ENCODE measurements around the gene UTP4.

UTP4 gene

GRCh38 chr16:69132424-69133252 is at the start of gene UTP4, which contains the start of gene CHTF8:
Gene UTP4 (plus strand): TSS chr16:69132649. CDS start chr16:69133460, 811 bp downstream.
Gene CHTF8 (minus strand): TSS chr16:69132588. CDS start chr16:69121458, 11,130 bp downstream.
- peak; percentile 5 for DNase-seq

GRCh38 chr16:69083306-69083941 is 49.0 kb upstream of the UTP4 start:
- no peak for DNase-seq

DNA sequence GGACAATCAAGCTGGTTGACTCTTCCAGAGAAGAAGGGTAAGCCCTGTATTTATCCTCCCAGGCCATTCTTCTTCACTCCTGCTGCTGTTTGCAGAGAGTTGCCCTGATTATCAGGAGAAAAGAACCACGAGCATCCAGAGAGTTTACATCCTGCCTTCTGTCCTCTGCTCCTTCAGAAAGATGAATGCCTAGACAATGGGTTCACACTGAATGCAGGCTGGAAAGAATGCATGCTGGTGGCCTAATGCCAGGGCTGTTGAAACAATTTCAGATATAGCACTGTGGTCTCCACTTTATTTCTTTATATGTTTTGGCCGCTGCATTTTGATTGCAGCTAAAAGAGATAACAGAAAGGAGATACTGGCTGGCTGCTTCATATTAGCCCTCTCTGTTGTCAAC is 48.2 kb upstream of the UTP4 start:
- no peak for DNase-seq

DNA sequence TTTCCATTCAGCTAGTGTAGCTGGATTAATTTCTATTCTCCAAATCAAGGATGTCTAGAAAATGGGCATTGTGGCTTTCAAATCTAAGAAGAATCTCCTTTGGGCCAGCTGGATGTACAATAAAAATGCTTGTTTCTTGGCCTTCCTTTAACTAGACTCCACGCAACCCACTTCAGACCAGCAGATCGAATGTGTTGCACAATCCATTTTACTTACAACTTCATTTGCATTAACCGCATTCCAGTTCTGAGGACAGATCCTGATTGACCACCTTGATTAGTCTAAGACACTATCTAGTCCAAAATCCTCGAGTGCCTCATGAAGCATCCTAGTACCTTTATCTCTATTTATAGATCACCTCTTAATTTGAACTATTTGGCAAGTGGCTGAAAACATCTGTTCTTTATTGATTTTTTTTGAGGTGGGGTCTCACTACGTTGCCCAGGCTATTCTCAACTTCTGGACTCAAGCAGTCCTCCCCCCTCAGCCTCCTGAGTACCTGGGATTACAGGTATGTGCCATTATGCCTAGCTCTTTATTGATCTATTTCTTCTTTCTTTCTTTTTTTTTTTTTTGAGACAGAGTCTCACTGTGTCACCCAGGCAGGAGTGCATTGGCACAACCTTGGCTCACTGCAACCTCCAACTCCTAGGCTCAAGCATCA is 47.3 kb upstream of the UTP4 start:
- DNase-seq = no peak

GRCh38 chr16:69087161-69087581 is 45.3 kb upstream of the UTP4 start:
- no peak for DNase-seq

GRCh38 chr16:69088684-69089083 is 43.8 kb upstream of the UTP4 start:
- DNase-seq = no peak

DNA sequence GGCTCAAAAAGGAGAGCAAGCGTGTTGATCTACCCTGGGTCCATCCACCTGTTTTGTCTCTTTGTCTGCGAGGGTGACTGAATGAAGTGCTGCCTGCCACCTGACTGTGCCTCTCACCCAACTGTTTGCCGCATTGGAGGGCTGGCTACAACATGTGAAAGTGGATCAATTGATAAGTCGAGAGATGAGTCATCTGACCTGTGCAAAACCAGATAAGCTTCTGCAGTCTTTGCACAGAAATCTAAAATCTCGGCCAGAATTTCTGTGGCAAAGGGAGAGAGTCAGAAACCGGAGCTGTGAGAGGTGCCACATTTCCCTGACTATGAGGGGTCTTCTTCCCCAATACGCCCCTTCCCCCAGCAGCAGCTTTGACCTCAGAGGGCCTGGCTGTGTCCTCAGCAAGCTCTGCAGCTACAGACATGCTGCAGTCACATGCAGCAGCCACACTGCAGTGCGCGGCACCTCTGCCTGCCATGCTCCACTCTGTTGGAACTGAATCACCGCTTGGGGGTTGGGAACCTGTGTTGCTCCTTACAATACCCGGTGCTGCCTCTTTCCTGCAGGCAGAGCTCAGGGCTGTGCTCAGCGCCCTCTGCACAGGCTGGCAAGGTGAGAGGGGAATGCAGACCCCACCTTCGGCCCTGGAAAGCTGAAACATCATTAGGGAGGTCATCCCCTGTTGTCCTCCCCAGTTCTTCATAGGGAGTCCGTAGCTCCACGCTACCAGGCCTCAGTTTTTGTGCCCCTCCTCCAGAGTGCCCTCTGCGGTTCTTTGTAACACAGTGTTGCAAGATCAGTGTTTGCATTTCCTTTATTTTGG is 43.1 kb upstream of the UTP4 start:
- DNase-seq = no peak

DNA sequence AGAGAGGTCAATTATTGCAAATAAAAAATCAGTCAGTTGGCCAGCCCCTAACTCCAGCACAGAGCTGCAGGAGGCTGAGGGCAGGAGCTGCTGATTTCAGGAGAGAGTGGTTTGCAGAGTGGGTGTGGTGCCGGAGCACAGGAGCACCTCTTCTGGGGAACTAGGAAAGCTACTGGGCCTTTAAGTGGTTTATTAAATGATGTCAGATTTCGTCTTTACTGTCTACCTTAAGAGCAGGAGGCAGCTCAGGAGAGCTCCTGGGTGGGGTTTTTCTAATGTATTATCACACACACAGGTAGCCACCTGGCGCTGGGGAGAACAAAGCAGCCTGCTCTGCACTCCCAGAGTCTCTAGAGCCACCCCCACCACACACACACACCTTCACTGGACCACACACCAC is 38.5 kb upstream of the UTP4 start:
- DNase-seq = no peak

- DNase-seq = no peak
Observed at GRCh38 chr16:69094501-69094900, 37.9 kb upstream of the UTP4 start.

GRCh38 chr16:69095193-69095592 is 37.3 kb upstream of the UTP4 start:
- DNase-seq = no peak

GRCh38 chr16:69100071-69100691 is 32.3 kb upstream of the UTP4 start:
- DNase-seq = no peak

- no peak for DNase-seq
Observed at GRCh38 chr16:69105501-69106361, 26.7 kb upstream of the UTP4 start, which contains the start of gene HAS3. Gene HAS3 (plus strand): TSS chr16:69105653. CDS start chr16:69109396, 3,743 bp downstream.

DNA sequence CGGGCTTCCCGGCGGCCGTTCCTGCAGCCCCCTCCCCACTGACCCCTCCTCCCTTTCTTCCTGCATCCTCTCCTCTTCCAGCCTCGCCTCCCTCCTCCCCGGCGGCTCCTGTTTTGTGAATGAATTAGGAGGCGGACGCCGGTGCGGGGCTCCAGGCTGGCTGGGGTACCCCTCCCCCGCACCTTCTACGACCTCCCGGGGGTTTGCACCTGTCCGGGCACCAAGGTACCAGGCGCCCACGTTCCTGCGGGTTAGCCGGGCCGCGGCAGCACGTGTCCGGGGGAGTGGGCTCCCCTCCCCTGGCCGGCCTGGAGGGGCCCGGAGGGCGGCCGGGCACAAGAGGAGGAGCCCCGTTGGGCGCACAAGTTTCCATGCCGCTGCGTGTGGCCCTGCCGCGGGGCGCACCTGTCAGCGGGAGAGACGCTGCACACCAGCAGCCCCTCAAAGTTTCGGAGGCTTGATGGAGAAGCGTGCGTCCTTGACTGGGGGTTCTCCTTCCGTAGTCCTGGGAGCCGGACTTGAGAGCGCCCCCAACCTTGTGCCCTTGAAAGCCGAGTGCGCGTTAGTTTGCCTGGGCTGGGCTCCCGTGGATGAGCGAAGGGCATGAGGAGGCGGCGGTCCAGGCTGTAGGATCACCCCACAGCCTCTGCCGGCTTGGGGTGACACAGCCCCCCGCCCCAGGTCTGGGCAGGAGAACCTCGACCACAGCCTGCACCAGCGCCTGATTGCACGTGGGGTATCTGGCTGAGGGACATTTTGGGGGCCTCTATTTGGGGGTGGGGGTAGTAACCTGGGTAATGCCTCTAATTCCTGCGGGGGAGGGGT is 25.7 kb upstream of the UTP4 start:
- no peak for DNase-seq

DNA sequence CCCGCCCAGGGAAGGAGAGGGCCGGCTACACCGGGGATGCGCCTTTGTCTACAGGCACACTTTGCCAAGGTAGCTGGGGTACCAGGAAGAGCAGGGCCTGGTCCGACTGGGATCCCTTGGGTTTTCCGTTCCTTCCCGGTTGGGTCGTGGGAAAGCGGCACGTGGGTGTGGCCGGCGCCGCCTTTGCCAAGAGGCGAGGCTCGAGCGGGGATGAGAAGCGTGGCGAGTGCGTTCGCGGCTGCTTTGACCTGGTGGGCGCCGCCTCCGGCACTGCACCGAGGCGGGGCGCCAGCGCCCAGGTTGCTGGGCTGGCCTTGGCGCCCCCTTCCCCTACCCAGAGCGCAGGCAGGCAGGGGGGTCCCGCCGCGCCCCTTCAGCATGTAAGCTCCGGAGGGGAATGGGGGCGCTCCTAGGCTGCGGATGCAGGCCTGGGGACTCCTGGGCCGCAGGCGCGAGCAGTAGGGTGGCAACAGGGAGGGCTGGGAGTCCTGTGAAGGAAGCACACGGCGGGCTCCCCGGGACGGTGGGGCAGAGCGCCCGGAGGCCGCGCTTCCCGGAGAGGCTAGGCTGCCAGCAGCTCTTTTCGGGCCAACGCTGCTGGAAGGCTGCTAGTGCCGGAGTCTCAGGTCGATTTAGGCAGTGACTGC is 25.0 kb upstream of the UTP4 start:
- no peak for DNase-seq

GRCh38 chr16:69108064-69108904 is 24.2 kb upstream of the UTP4 start:
- no peak for DNase-seq

DNA sequence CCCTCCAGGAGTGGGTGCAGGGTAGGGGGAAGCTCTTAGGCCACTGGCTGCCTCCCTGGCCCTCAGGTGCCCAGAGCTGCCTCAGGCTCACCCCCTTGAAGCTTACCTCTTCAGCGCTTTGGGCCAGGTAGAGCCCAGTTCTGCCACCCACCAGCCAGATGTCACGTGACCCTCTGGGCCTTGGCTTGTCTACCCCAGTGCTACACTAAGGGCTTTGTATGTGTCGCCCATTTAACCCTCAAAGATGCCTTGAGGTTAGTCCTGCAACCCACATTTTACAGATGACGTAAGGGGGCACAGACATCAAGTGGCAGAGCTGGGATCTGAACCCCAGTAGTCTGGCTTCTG is 23.6 kb upstream of the UTP4 start:
- no peak for DNase-seq

- no peak for DNase-seq
Observed at GRCh38 chr16:69109486-69110270, 22.8 kb upstream of the UTP4 start.

- DNase-seq = no peak
Observed at GRCh38 chr16:69110406-69110805, 22.0 kb upstream of the UTP4 start.

Measured in NCI-H446 treated with DMSO at 0.1 percent for 48 hours (cell line).